Kidney (tissue), 14 donors: ENCODE measurements around the gene NXN. TPM values are rescaled to one million over a fixed set of nuclear protein-coding genes. Genes with fewer than 3 reads are reported as not detected.

Source experiments
- DNase-seq, 5 donors: peaks; one replicate each; pipeline ENCODE4 v3.0.0-alpha.2; 2013 to 2020
- FAIRE-seq: peaks from 2 replicates; lab custom pipeline; 2012; peaks lifted over from hg19 to GRCh38; lab: Jason Lieb, UNC
- H3K27ac ChIP-seq, 2 donors: one replicate each; pipeline ENCODE4 v1.7.0; 2013; ENCODE audit warnings: low read depth in 2 of 2, low read length in 2 of 2, inconsistent platforms in 1 of 2
- H3K27me3 ChIP-seq: one replicate; pipeline ENCODE4 v1.7.1; 2013; ENCODE audit warnings: low read length, inconsistent platforms; ENCODE audit not compliant: control insufficient read depth, insufficient read depth
- H3K36me3 ChIP-seq, 3 donors: one replicate each; pipeline versions ENCODE4 v1.7.0 to v1.7.1; 2013; ENCODE audit warnings: low read length in 3 of 3, control low read depth in 1 of 3, inconsistent platforms in 1 of 3; ENCODE audit not compliant: insufficient read depth in 3 of 3, control insufficient read depth in 2 of 3
- H3K4me1 ChIP-seq, 3 donors: one replicate each; pipeline versions ENCODE4 v1.7.0 to v1.7.1; 2013; ENCODE audit warnings: low read length in 3 of 3, inconsistent platforms in 1 of 3, low read depth in 1 of 3; ENCODE audit not compliant: control insufficient read depth in 2 of 3, insufficient read depth in 2 of 3
- H3K4me3 ChIP-seq, 3 donors: one replicate each; pipeline versions ENCODE4 v1.7.0 to v1.8.1; 2013; ENCODE audit warnings: low read length in 3 of 3, control low read depth in 1 of 3, inconsistent platforms in 1 of 3
- H3K9ac ChIP-seq, 3 donors: one replicate each; pipeline versions ENCODE4 v1.7.0 to v1.7.1; 2013; ENCODE audit warnings: low read length in 3 of 3, control low read depth in 1 of 3, inconsistent platforms in 1 of 3
- H3K9me3 ChIP-seq, 3 donors: one replicate each; pipeline versions ENCODE4 v1.7.0 to v1.7.1; 2013; ENCODE audit warnings: low read length in 3 of 3, control low read depth in 1 of 3, inconsistent platforms in 1 of 3; ENCODE audit not compliant: control insufficient read depth in 2 of 3, insufficient read depth in 1 of 3
- intact Hi-C: fragments of 100-400 bp; cut with DNase I; formaldehyde crosslinking; loops from one replicate; pipeline ENCODE4 v1.11.1; 2022
- polyA plus RNA-seq: library from polyadenylated mRNA; stranded (reverse); fragments of 350-450 nt; fragmentation: Illumina TruSeq; extraction: RNeasy Lipid Tissue Mini Kit (QIAGEN cat#74804); gene quantifications from one replicate; pipeline ENCODE4 v1.2.3, GENCODE V29; 2014; ENCODE audit warnings: low read depth, low replicate concordance; ENCODE audit not compliant: insufficient read depth
- total RNA-seq: library from RNA; stranded (reverse); fragmentation: NEBNext Ultra II Directional; extraction: Animal tissue kit (Norgen Biotek cat#: 25700); gene quantifications from one replicate; pipeline ENCODE4 v1.2.1, GENCODE V29; 2021
- TF ChIP-seq, protein P1 (sequence below): IDR thresholded peaks from 3 replicates; pipeline ENCODE4 v1.5.1; 2012; ENCODE audit warnings: mild to moderate bottlenecking, moderate library complexity, borderline replicate concordance; ENCODE audit not compliant: insufficient read depth; ENCODE audit errors: extremely low read depth
- donor health status: control.
- donor health status: control.
- donor health status: control.
- donor health status: control.
- donor health status: control.
- donor health status: DM: yes; HTN: yes; CAD: no.
- donor health status: Normal renal cell carcinoma (clear cell type).

NXN gene
- total and polyA plus RNA-seq, 2 donors from 2014 or later, result 10.2 to 26.8 TPM

- TF ChIP-seq, protein P1, sequence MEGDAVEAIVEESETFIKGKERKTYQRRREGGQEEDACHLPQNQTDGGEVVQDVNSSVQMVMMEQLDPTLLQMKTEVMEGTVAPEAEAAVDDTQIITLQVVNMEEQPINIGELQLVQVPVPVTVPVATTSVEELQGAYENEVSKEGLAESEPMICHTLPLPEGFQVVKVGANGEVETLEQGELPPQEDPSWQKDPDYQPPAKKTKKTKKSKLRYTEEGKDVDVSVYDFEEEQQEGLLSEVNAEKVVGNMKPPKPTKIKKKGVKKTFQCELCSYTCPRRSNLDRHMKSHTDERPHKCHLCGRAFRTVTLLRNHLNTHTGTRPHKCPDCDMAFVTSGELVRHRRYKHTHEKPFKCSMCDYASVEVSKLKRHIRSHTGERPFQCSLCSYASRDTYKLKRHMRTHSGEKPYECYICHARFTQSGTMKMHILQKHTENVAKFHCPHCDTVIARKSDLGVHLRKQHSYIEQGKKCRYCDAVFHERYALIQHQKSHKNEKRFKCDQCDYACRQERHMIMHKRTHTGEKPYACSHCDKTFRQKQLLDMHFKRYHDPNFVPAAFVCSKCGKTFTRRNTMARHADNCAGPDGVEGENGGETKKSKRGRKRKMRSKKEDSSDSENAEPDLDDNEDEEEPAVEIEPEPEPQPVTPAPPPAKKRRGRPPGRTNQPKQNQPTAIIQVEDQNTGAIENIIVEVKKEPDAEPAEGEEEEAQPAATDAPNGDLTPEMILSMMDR, result no peak
- Histone ChIP-seq H3K27me3 (no peaks in the 10 kb centered on the region), H3K36me3 (peaks cover 15 to 47% (median 43%) of the 10 kb centered on the region in 3 donors), H3K4me3 (no peak overlapping the region), H3K9me3 (no peaks in the 10 kb centered on the region), H3K4me1 (no peaks in the 10 kb centered on the region), H3K9ac (no peak overlapping the region), H3K27ac (no peak overlapping the region)
- DNase-seq, result no peak
- intact Hi-C loops, result no loop called here
- no peak for FAIRE-seq
Observed at GRCh38 chr17:774313-774584, 205.3 kb downstream of the NXN start.

GRCh38 chr17:773467-774312 is 205.9 kb downstream of the NXN start:
- H3K9ac ChIP-seq, result no peak overlapping the region
- intact Hi-C loops, result no loop called here
- FAIRE-seq, result no peak

GRCh38 chr17:773016-773415 is 206.6 kb downstream of the NXN start:
- FAIRE-seq, result no peak

More at GRCh38 chr17:773467-774312, 205.9 kb downstream of the NXN start:
- Histone ChIP-seq H3K27ac (no peak overlapping the region), H3K36me3 (peaks cover 15 to 50% (median 48%) of the 10 kb centered on the region in 3 donors), H3K4me1 (no peaks in the 10 kb centered on the region), H3K9me3 (no peaks in the 10 kb centered on the region), H3K27me3 (no peaks in the 10 kb centered on the region), H3K4me3 (no peak overlapping the region)
- DNase-seq, result no peak
- TF ChIP-seq, protein P1, result no peak

More at GRCh38 chr17:773016-773415, 206.6 kb downstream of the NXN start:
- Histone ChIP-seq H3K27me3 (no peaks in the 10 kb centered on the region), H3K4me1 (no peaks in the 10 kb centered on the region), H3K9ac (no peak overlapping the region), H3K27ac (no peak overlapping the region), H3K36me3 (peaks cover 13 to 46% (median 45%) of the 10 kb centered on the region in 3 donors), H3K4me3 (no peak overlapping the region), H3K9me3 (no peaks in the 10 kb centered on the region)
- no peak for DNase-seq
- TF ChIP-seq, protein P1, result no peak
- intact Hi-C loops, result no loop called here
